T-helper 1 cell treated with Interleukin-12 subunit alpha and Interleukin-12 subunit beta and Interleukin-4 antibody, amounts not matched to agents 30 μg/mL and 1 μg/mL, for 36 hours (primary cell): ENCODE measurements around the gene RUBCN.
"Not testable (repeated sequence)": the region's sequence is repeated elsewhere in the genome, so short reads cannot be mapped to it uniquely, and the experiment has no call there.

ENCODE experiments used
- H3K27ac Mint-ChIP-seq: one replicate; pipeline ENCODE4 v1.8.0; 2021; ENCODE audit warnings: mild to moderate bottlenecking, mixed read lengths
- H3K27me3 Mint-ChIP-seq: one replicate; pipeline ENCODE4 v1.8.0; 2021; ENCODE audit warnings: low read depth, mixed read lengths
- H3K36me3 Mint-ChIP-seq: one replicate; pipeline ENCODE4 v1.8.0; 2021; ENCODE audit warnings: low read depth, mixed read lengths
- H3K4me1 Mint-ChIP-seq: one replicate; pipeline ENCODE4 v1.8.0; 2021; ENCODE audit warnings: low read depth, mixed read lengths
- H3K4me3 Mint-ChIP-seq: one replicate; pipeline ENCODE4 v1.8.0; 2021; ENCODE audit warnings: mild to moderate bottlenecking, moderate library complexity, mixed read lengths
- H3K9me3 Mint-ChIP-seq: one replicate; pipeline ENCODE4 v1.8.0; 2021; ENCODE audit warnings: mixed read lengths

RUBCN gene

GRCh38 chr3:197685546-197685945 lies 51.2 kb downstream of the RUBCN start:
- Mint-ChIP-seq H3K4me1 (no peaks in the 10 kb centered on the region), H3K9me3 (peaks cover 2% of the 10 kb centered on the region), H3K36me3 (peaks cover 38% of the 10 kb centered on the region), H3K4me3 (no peak overlapping the region), H3K27ac (no peak overlapping the region), H3K27me3 (no peaks in the 10 kb centered on the region)

DNA sequence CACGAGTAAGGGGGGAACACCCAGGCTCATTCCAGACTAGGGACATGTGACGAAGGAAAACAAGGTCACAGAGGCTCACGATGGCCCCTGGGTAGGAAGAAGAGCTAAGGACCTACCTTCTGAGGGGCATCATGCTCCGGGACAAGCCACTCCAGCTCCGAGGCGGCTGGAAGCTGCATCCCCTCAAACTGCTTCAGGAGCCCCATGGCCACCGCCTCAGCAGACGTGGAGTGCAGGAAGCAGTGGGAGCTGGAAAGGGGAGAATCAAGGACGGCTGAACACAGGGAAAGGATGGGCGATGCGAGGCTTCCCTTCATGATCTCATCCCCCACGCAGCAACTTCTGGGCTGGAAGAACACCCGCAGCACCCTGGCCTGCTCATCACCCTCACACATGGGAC lies 53.5 kb downstream of the RUBCN start:
- no peak overlapping the region for H3K4me3 Mint-ChIP-seq
- H3K4me1 Mint-ChIP-seq, result no peaks in the 10 kb centered on the region
- no peaks in the 10 kb centered on the region for H3K27me3 Mint-ChIP-seq
- H3K36me3 Mint-ChIP-seq, result peaks cover 37% of the 10 kb centered on the region
- no peak overlapping the region for H3K27ac Mint-ChIP-seq
- peaks cover 8% of the 10 kb centered on the region for H3K9me3 Mint-ChIP-seq

GRCh38 chr3:197682713-197683112 lies 54.0 kb downstream of the RUBCN start:
- H3K4me1 Mint-ChIP-seq, result no peaks in the 10 kb centered on the region
- H3K36me3 Mint-ChIP-seq, result peaks cover 42% of the 10 kb centered on the region
- H3K27ac Mint-ChIP-seq, result no peak overlapping the region
- peaks cover 11% of the 10 kb centered on the region for H3K9me3 Mint-ChIP-seq
- no peak overlapping the region for H3K4me3 Mint-ChIP-seq
- H3K27me3 Mint-ChIP-seq, result no peaks in the 10 kb centered on the region

DNA sequence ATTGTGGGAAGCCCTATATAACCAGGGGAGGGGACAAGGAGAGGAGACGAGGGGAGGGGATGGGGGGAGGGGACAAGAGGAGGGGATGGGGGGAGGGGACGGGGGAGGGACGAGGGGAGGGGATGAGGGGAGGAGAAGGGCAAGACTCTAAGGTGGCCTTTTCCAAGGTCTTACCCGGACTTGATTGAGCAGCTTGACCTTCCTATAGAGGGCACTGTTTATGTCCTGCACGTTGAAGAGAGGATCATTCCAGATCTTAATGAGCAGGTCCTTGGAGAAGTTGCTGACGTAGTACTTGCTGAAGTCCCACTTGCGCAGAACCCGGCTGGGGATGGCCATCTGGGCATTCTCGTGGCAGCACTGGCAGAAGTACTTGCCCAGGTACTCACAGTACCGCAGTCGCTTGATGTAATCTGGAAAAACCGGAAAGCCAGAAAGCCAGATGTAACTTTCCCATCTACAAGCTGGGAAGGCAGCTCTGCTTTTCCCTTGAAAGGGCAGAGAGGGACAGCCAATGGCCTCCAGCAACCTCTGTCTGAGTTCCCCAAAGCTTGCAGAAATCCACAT lies 55.7 kb downstream of the RUBCN start:
- Mint-ChIP-seq H3K36me3 (peaks cover 45% of the 10 kb centered on the region), H3K4me1 (no peaks in the 10 kb centered on the region), H3K4me3 (no peak overlapping the region), H3K27me3 (no peaks in the 10 kb centered on the region), H3K27ac (no peak overlapping the region), H3K9me3 (peaks cover 11% of the 10 kb centered on the region)

- H3K36me3 Mint-ChIP-seq, result peaks cover 45% of the 10 kb centered on the region
- no peak overlapping the region for H3K27ac Mint-ChIP-seq
- peaks cover 11% of the 10 kb centered on the region for H3K9me3 Mint-ChIP-seq
- no peaks in the 10 kb centered on the region for H3K27me3 Mint-ChIP-seq
- no peak overlapping the region for H3K4me3 Mint-ChIP-seq
- no peaks in the 10 kb centered on the region for H3K4me1 Mint-ChIP-seq
Measured at GRCh38 chr3:197675951-197676350, 60.8 kb downstream of the RUBCN start.

- H3K36me3 Mint-ChIP-seq, result peaks cover 43% of the 10 kb centered on the region
- H3K4me1 Mint-ChIP-seq, result no peaks in the 10 kb centered on the region
- no peaks in the 10 kb centered on the region for H3K27me3 Mint-ChIP-seq
- no peak overlapping the region for H3K4me3 Mint-ChIP-seq
- peaks cover 9% of the 10 kb centered on the region for H3K9me3 Mint-ChIP-seq
- H3K27ac Mint-ChIP-seq, result no peak overlapping the region
Measured at GRCh38 chr3:197675563-197675860, 61.2 kb downstream of the RUBCN start.

GRCh38 chr3:197674741-197675562 lies 61.8 kb downstream of the RUBCN start:
- Mint-ChIP-seq H3K4me1 (no peaks in the 10 kb centered on the region), H3K27ac (no peak overlapping the region), H3K9me3 (peaks cover 6% of the 10 kb centered on the region), H3K4me3 (no peak overlapping the region), H3K27me3 (no peaks in the 10 kb centered on the region), H3K36me3 (peaks cover 41% of the 10 kb centered on the region)

- peaks cover 36% of the 10 kb centered on the region for H3K36me3 Mint-ChIP-seq
- H3K9me3 Mint-ChIP-seq, result peaks cover 3% of the 10 kb centered on the region
- no peaks in the 10 kb centered on the region for H3K4me1 Mint-ChIP-seq
- no peak overlapping the region for H3K27ac Mint-ChIP-seq
- H3K4me3 Mint-ChIP-seq, result no peak overlapping the region
- no peaks in the 10 kb centered on the region for H3K27me3 Mint-ChIP-seq
Measured at GRCh38 chr3:197673170-197673569, 63.5 kb downstream of the RUBCN start.

- Mint-ChIP-seq H3K36me3 (peaks cover 23% of the 10 kb centered on the region), H3K4me1 (no peaks in the 10 kb centered on the region), H3K9me3 (no peaks in the 10 kb centered on the region), H3K27me3 (no peaks in the 10 kb centered on the region), H3K4me3 (no peak overlapping the region), H3K27ac (no peak overlapping the region)
Measured at GRCh38 chr3:197670361-197670760, 66.3 kb downstream of the RUBCN start.

DNA sequence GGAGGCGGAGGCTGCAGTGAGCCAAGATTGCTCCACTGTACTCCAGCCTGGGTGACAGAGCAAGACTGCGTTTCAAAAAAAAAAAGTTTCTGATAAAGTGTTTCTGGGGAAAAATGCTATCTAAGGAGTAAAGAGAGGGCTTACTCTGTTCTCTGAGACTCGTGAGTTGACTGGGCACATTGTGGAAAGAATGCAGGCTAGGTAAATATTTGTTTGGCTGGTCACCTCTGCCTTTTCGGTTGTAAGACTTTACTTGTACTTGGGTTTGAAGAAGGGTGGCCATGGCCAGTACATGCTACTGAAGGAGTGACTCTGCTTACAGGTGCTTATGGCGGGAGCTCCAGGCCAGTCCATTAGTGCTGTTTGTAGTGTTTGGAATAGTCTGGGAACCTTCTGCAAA lies 68.7 kb downstream of the RUBCN start:
- H3K27me3 Mint-ChIP-seq, result no peaks in the 10 kb centered on the region
- no peaks in the 10 kb centered on the region for H3K9me3 Mint-ChIP-seq
- no peak overlapping the region for H3K4me3 Mint-ChIP-seq
- H3K4me1 Mint-ChIP-seq, result no peaks in the 10 kb centered on the region
- H3K27ac Mint-ChIP-seq, result no peak overlapping the region
- H3K36me3 Mint-ChIP-seq, result peaks cover 7% of the 10 kb centered on the region

DNA sequence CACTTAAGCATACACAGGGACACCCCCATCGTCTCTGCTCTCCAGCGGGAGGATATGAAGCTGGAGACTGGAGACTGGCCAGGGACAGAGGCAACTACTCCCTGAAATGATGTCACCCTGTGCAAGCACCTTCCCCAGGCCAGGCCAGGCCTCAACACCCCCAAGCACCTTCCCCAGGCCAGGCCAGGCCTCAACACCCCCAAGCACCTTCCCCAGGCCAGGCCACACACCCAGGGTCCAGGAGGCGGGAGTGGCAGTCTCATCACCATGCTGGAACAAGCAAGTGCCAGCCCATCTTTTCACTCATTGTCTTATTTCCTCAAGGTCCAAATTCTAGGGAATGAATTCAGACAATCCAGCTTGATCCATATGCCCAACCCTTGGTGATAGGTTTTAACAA lies 69.4 kb downstream of the RUBCN start:
- not testable (repeated sequence) for H3K27ac Mint-ChIP-seq, H3K9me3 Mint-ChIP-seq, H3K27me3 Mint-ChIP-seq, H3K4me1 Mint-ChIP-seq, H3K36me3 Mint-ChIP-seq
- peak overlapping the region; percentile 31 for H3K4me3 Mint-ChIP-seq

- H3K27ac Mint-ChIP-seq, H3K4me3 Mint-ChIP-seq, H3K9me3 Mint-ChIP-seq, H3K4me1 Mint-ChIP-seq, H3K27me3 Mint-ChIP-seq, H3K36me3 Mint-ChIP-seq: not testable (repeated sequence)
Measured at GRCh38 chr3:197666221-197666842, 70.4 kb downstream of the RUBCN start.

DNA sequence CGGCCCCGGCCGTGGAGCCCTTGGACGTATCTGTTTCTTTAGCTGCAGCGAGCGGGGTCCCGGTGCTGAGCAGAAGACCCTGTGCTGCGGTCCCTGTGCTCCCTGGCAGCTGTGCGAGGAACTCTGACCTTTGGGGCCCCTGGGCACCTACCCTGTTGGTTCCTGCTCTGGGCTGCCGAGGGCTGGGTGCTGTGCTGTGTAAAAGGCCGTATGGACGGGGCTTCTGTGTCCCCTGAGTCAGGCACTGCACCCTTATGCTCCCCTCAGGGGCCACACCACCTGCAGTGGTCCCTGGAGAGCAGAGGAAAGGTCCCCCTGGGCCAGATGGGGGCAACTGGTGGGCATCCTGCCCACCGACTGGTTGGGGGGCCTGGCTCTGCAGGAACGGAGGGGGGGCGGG lies 71.2 kb downstream of the RUBCN start:
- not testable (repeated sequence) for H3K27me3 Mint-ChIP-seq, H3K4me1 Mint-ChIP-seq, H3K9me3 Mint-ChIP-seq, H3K27ac Mint-ChIP-seq, H3K36me3 Mint-ChIP-seq, H3K4me3 Mint-ChIP-seq

DNA sequence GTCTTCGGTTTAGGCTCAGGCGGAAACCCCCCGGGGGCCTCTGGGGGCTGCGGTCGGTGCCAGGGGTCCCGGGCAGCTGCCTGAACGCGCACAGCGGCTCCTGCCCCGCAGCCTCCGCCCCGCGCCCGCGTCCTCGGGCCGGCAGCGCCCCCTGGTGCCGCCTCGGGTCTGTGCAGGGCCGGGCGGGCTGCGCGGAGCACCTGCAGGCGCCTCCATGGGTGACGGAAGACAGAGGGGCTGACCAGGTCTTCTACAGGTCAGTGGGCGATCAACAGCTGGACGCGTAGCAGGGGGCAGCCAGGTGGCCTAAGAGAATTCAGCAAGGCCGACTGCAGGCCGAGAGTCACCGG lies 71.6 kb downstream of the RUBCN start:
- not testable (repeated sequence) for H3K27me3 Mint-ChIP-seq, H3K4me1 Mint-ChIP-seq, H3K36me3 Mint-ChIP-seq, H3K27ac Mint-ChIP-seq, H3K9me3 Mint-ChIP-seq, H3K4me3 Mint-ChIP-seq

DNA sequence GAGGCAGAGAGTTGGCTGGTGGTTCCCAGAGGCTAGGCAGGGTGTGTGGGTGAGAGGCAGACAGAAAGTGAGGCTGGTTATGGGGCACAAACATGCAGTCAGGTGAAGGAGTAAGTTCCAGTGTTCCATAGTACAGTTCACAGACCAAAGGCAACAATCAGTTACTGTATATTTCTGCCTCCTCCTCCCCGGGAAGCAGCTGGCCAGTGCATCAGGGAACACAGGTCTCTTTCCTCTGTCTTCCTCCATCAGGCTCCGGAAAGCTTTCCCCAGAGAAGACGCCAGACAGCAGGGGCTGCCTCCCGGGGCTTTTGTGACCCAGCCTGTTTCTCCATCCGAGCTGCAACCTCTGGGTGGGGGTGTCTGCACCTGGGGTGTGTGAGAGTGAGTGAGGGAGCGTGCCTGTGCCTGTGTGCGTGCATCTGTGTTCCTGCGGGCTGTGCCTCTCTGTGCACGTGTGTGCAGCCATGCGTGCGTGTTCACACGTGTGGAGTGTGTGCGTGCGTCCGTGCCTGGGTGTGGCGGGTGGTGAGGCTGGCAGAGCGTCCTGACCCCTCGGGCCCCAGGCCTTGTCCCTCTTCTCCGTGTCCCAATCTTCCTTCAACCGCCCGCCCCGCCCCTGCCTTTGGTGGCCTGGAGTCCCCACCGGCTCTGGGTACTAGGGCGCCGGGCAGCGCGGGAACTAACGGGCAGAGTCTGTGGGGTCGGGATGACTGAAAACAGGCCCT lies 72.1 kb downstream of the RUBCN start:
- not testable (repeated sequence) for H3K36me3 Mint-ChIP-seq, H3K27ac Mint-ChIP-seq, H3K4me1 Mint-ChIP-seq, H3K4me3 Mint-ChIP-seq, H3K27me3 Mint-ChIP-seq, H3K9me3 Mint-ChIP-seq
